Liver (tissue), 9 donors: ENCODE results near the gene VPS37D. TPM values are rescaled to one million over a fixed set of nuclear protein-coding genes. Genes with fewer than 3 reads are reported as not detected.

Source experiments
- DNase-seq: peaks from one replicate; pipeline ENCODE4 v3.0.0-alpha.2; 2017; ENCODE audit warnings: low spot score
- H3K27ac ChIP-seq, 2 donors: one replicate each; pipeline ENCODE4 v1.7.0; 2013; ENCODE audit warnings: inconsistent platforms in 2 of 2, low read length in 2 of 2, control low read depth in 1 of 2, low read depth in 1 of 2, mild to moderate bottlenecking in 1 of 2
- H3K27me3 ChIP-seq, 4 donors: one replicate each; pipeline versions ENCODE4 v1.6.1 to v1.7.0; 2013; ENCODE audit warnings: low read length in 3 of 4, inconsistent platforms in 1 of 4, mild to moderate bottlenecking in 1 of 4, moderate library complexity in 1 of 4; ENCODE audit not compliant: control insufficient read depth in 4 of 4, insufficient read depth in 4 of 4
- H3K36me3 ChIP-seq, 4 donors: one replicate each; pipeline versions ENCODE4 v1.6.1 to v1.7.0; 2013; ENCODE audit warnings: low read length in 3 of 4, mild to moderate bottlenecking in 3 of 4, low read depth in 1 of 4, moderate library complexity in 1 of 4; ENCODE audit not compliant: control insufficient read depth in 4 of 4, insufficient read depth in 3 of 4
- H3K4me1 ChIP-seq, 4 donors: one replicate each; pipeline versions ENCODE4 v1.6.1 to v1.7.0; 2013; ENCODE audit warnings: low read length in 3 of 4, mild to moderate bottlenecking in 3 of 4, moderate library complexity in 1 of 4; ENCODE audit not compliant: control insufficient read depth in 4 of 4, insufficient read depth in 4 of 4
- H3K4me3 ChIP-seq, 3 donors: one replicate each; pipeline versions ENCODE4 v1.6.1 to v1.7.0; 2013; ENCODE audit warnings: low read length in 3 of 3, control low read depth in 1 of 3, low read depth in 1 of 3, mild to moderate bottlenecking in 1 of 3
- H3K9ac ChIP-seq, 2 donors: one replicate each; pipeline ENCODE4 v1.7.0; 2013; ENCODE audit warnings: low read length in 2 of 2, mild to moderate bottlenecking in 2 of 2, moderate library complexity in 2 of 2, control low read depth in 1 of 2, low read depth in 1 of 2
- H3K9me3 ChIP-seq, 4 donors: one replicate each; pipeline versions ENCODE4 v1.6.1 to v1.7.0; 2013; ENCODE audit warnings: low read length in 3 of 4; ENCODE audit not compliant: control insufficient read depth in 4 of 4
- EGR1 ChIP-seq, 2 donors: IDR thresholded peaks; 2 replicates each; pipeline ENCODE4 v1.6.1; 2016 to 2018; ENCODE audit warnings: antibody characterized with exemption in 2 of 2, low read depth in 2 of 2
- FOXA1 ChIP-seq: IDR thresholded peaks from 2 replicates; pipeline ENCODE4 v1.6.1; 2016; ENCODE audit warnings: antibody characterized with exemption
- FOXA2 ChIP-seq: IDR thresholded peaks from 2 replicates; pipeline ENCODE4 v1.6.1; 2016; ENCODE audit warnings: antibody characterized with exemption
- GABPA ChIP-seq, 2 donors: IDR thresholded peaks in 1 of 2; conservative IDR thresholded peaks in 1 of 2; 2 replicates each; pipeline ENCODE4 v1.6.1; 2016; ENCODE audit warnings: antibody characterized with exemption in 2 of 2, mild to moderate bottlenecking in 1 of 2, moderate library complexity in 1 of 2
- HNF4A ChIP-seq, 2 donors: conservative IDR thresholded peaks; 2 replicates each; pipeline ENCODE4 v1.6.1; 2016; ENCODE audit warnings: antibody characterized with exemption in 2 of 2, mild to moderate bottlenecking in 2 of 2
- HNF4G ChIP-seq: IDR thresholded peaks from 2 replicates; pipeline ENCODE4 v1.6.1; 2016; ENCODE audit warnings: antibody characterized with exemption
- JUND ChIP-seq, 2 donors: IDR thresholded peaks; 2 replicates each; pipeline ENCODE4 v1.6.1; 2016; ENCODE audit warnings: antibody characterized with exemption in 2 of 2
- NR2F2 ChIP-seq: IDR thresholded peaks from 2 replicates; pipeline ENCODE4 v1.6.1; 2016; ENCODE audit warnings: antibody characterized with exemption
- RAD21 ChIP-seq, 2 donors: IDR thresholded peaks; 2 replicates each; pipeline ENCODE4 v1.6.1; 2016; ENCODE audit warnings: antibody characterized with exemption in 2 of 2, mild to moderate bottlenecking in 2 of 2
- RXRA ChIP-seq, 2 donors: IDR thresholded peaks; 2 replicates each; pipeline ENCODE4 v1.6.1; 2017 to 2018; ENCODE audit warnings: antibody characterized with exemption in 2 of 2, mild to moderate bottlenecking in 1 of 2
- SP1 ChIP-seq: IDR thresholded peaks from 2 replicates; pipeline ENCODE4 v1.6.1; 2018; ENCODE audit warnings: antibody characterized with exemption, mild to moderate bottlenecking
- TAF1 ChIP-seq: conservative IDR thresholded peaks from 2 replicates; pipeline ENCODE4 v1.6.1; 2016; ENCODE audit warnings: antibody characterized with exemption, mild to moderate bottlenecking
- YY1 ChIP-seq: IDR thresholded peaks from 2 replicates; pipeline ENCODE4 v1.6.1; 2016; ENCODE audit warnings: antibody characterized with exemption, mild to moderate bottlenecking
- WGBS: extraction: QIAGEN DNeasy Blood & Tissue Kit; methylation state at CpG from one replicate; pipeline ENCODE4 v1.1.7; 2013; 5-methylcytosine and 5-hydroxymethylcytosine counted together
- polyA plus RNA-seq, 2 donors: library from polyadenylated mRNA; stranded (reverse) in 1 of 2; unstranded in 1 of 2; fragments of 200-250 nt in 1 of 2; fragments of >200 nt in 1 of 2; fragmentation: Nextera tagmentation in 1 of 2; extraction: Ambion mirVana in 1 of 2; gene quantifications; one replicate each; pipeline versions ENCODE4 v1.2.1 to v1.2.3, GENCODE V29; 2013 to 2015
- total RNA-seq, 2 donors: library from RNA; depleted of rRNA; stranded (reverse); fragments of >200 nt; gene quantifications; one replicate each; pipeline ENCODE4 v1.2.3, GENCODE V29; 2014
- TF ChIP-seq, protein P1 (sequence below): IDR thresholded peaks from 2 replicates; pipeline ENCODE4 v1.6.1; 2016; ENCODE audit warnings: antibody characterized with exemption
- TF ChIP-seq, protein P2 (sequence below): IDR thresholded peaks from 2 replicates; pipeline ENCODE4 v1.6.1; 2016; ENCODE audit warnings: antibody characterized with exemption
- TF ChIP-seq, protein P3 (sequence below): IDR thresholded peaks from 2 replicates; pipeline ENCODE4 v1.6.1; 2016; ENCODE audit warnings: antibody characterized with exemption
- TF ChIP-seq, protein P4 (sequence below): IDR thresholded peaks from 2 replicates; pipeline ENCODE4 v1.6.1; 2016; ENCODE audit warnings: antibody characterized with exemption, mild to moderate bottlenecking
- TF ChIP-seq, protein P5 (sequence below): fragments of 150-350 bp; IDR thresholded peaks from 2 replicates; pipeline ENCODE4 v1.5.1; 2017; ENCODE audit warnings: improper control_type of control experiment, low read depth, low read length; ENCODE audit not compliant: missing input control
- donor health status: healthy.
- donor health status: healthy.
- donor health status: healthy.
- donor health status: healthy.
- donor health status: healthy.

The VPS37D gene
- total and polyA plus RNA-seq, 4 donors: 0.38 to 3.3 (median 1.3) TPM

DNA sequence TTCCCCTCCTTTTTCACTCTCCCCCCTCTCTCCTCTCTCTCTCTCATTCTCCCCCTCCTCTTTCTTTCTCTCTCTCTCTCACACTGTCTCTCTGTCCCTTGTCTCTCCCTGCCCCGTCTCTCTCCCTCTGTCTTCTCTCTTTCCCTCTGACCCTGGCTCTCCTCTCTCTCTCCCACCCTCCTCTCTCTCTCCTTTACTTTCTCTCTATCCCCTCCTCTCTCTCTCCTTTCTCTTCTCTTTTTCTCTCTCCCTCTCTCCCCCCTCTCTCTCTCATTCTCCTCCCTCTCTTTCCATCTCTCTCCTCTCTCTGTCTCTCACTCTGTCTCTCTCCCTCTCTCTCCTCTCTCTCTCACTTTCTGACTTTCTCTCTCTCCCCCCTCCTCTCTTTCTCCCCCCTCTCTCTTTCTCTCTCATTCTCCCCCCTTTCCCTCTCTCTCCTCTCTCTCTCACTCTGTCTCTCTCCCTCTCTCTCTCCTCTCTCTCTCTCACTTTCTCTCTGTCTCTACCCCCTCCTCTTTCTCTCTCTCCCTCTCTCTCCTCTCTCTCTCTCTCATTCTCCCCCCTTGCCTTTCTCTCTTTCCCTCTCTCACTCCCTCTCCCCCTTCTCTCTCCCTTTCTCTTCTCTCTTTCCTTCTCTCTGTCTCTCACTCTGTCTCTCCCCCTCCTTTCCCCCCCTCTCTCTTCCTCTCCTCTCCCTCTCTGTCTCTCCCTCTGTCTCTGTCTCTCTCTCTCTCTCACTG, 18.9 kb upstream of the VPS37D start:
- no peaks in the 10 kb centered on the region for H3K27me3 ChIP-seq
- H3K9me3 ChIP-seq: no peaks in the 10 kb centered on the region
- H3K9ac ChIP-seq: peak overlapping the region in 1 of 2 donors; percentile 59
- no peak overlapping the region for H3K4me3 ChIP-seq
- peak overlapping the region; percentile 44 to 56 for H3K27ac ChIP-seq
- H3K4me1 ChIP-seq: peaks cover 2 to 34% (median 24%) of the 10 kb centered on the region in 4 donors
- TF ChIP-seq FOXA2 (no peak), GABPA (IDR thresholded peaks at IDR 0.05 in 1 of 2, conservative IDR thresholded peaks at IDR 0.05 in 1 of 2) (no peak), YY1 (no peak), EGR1 (IDR thresholded peaks at IDR 0.05; ENCODE audit: low read depth in 2 of 2) (no peak), RXRA (IDR thresholded peaks at IDR 0.05) (no peak), HNF4A (conservative IDR thresholded peaks at IDR 0.05) (no peak), NR2F2 (no peak), SP1 (no peak), FOXA1 (no peak), HNF4G (no peak), JUND (IDR thresholded peaks at IDR 0.05) (no peak), TAF1 (no peak), RAD21 (IDR thresholded peaks at IDR 0.05) (no peak)
- TF ChIP-seq, protein P1, sequence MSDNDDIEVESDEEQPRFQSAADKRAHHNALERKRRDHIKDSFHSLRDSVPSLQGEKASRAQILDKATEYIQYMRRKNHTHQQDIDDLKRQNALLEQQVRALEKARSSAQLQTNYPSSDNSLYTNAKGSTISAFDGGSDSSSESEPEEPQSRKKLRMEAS: no peak
- TF ChIP-seq, protein P2, sequence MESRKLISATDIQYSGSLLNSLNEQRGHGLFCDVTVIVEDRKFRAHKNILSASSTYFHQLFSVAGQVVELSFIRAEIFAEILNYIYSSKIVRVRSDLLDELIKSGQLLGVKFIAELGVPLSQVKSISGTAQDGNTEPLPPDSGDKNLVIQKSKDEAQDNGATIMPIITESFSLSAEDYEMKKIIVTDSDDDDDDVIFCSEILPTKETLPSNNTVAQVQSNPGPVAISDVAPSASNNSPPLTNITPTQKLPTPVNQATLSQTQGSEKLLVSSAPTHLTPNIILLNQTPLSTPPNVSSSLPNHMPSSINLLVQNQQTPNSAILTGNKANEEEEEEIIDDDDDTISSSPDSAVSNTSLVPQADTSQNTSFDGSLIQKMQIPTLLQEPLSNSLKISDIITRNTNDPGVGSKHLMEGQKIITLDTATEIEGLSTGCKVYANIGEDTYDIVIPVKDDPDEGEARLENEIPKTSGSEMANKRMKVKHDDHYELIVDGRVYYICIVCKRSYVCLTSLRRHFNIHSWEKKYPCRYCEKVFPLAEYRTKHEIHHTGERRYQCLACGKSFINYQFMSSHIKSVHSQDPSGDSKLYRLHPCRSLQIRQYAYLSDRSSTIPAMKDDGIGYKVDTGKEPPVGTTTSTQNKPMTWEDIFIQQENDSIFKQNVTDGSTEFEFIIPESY: no peak
- TF ChIP-seq, protein P3, sequence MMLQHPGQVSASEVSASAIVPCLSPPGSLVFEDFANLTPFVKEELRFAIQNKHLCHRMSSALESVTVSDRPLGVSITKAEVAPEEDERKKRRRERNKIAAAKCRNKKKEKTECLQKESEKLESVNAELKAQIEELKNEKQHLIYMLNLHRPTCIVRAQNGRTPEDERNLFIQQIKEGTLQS: no peak
- TF ChIP-seq, protein P4, sequence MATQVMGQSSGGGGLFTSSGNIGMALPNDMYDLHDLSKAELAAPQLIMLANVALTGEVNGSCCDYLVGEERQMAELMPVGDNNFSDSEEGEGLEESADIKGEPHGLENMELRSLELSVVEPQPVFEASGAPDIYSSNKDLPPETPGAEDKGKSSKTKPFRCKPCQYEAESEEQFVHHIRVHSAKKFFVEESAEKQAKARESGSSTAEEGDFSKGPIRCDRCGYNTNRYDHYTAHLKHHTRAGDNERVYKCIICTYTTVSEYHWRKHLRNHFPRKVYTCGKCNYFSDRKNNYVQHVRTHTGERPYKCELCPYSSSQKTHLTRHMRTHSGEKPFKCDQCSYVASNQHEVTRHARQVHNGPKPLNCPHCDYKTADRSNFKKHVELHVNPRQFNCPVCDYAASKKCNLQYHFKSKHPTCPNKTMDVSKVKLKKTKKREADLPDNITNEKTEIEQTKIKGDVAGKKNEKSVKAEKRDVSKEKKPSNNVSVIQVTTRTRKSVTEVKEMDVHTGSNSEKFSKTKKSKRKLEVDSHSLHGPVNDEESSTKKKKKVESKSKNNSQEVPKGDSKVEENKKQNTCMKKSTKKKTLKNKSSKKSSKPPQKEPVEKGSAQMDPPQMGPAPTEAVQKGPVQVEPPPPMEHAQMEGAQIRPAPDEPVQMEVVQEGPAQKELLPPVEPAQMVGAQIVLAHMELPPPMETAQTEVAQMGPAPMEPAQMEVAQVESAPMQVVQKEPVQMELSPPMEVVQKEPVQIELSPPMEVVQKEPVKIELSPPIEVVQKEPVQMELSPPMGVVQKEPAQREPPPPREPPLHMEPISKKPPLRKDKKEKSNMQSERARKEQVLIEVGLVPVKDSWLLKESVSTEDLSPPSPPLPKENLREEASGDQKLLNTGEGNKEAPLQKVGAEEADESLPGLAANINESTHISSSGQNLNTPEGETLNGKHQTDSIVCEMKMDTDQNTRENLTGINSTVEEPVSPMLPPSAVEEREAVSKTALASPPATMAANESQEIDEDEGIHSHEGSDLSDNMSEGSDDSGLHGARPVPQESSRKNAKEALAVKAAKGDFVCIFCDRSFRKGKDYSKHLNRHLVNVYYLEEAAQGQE: no peak
- TF ChIP-seq, protein P5, sequence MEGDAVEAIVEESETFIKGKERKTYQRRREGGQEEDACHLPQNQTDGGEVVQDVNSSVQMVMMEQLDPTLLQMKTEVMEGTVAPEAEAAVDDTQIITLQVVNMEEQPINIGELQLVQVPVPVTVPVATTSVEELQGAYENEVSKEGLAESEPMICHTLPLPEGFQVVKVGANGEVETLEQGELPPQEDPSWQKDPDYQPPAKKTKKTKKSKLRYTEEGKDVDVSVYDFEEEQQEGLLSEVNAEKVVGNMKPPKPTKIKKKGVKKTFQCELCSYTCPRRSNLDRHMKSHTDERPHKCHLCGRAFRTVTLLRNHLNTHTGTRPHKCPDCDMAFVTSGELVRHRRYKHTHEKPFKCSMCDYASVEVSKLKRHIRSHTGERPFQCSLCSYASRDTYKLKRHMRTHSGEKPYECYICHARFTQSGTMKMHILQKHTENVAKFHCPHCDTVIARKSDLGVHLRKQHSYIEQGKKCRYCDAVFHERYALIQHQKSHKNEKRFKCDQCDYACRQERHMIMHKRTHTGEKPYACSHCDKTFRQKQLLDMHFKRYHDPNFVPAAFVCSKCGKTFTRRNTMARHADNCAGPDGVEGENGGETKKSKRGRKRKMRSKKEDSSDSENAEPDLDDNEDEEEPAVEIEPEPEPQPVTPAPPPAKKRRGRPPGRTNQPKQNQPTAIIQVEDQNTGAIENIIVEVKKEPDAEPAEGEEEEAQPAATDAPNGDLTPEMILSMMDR: no peak
- no peak for DNase-seq
- no peaks in the 10 kb centered on the region for H3K36me3 ChIP-seq
- 59% methylated on average over 1 of the region's 1 CpG for WGBS
